HG03095 (cell line): Measurements from ENCODE around the gene GPR52.
"Not testable (repeated sequence)": the region's sequence is repeated elsewhere in the genome, so short reads cannot be mapped to it uniquely, and the experiment has no call there.

Source experiments
- ATAC-seq: cut with Tn5 transposase; IDR thresholded peaks from one replicate; pipeline ENCODE4 v1.9.1; 2021; ENCODE audit warnings: moderate library complexity; ENCODE audit not compliant: unreplicated experiment

Gene GPR52

GRCh38 chr1:174447866-174448530 is at the start of gene GPR52:
GPR52 (plus strand) TSS chr1:174447964; CDS start chr1:174448112, 148 bp downstream.
- no peak for ATAC-seq

GRCh38 chr1:174398246-174398645 is 49.5 kb upstream of the GPR52 start:
- no peak for ATAC-seq

GRCh38 chr1:174399211-174399610 is 48.6 kb upstream of the GPR52 start:
- ATAC-seq = no peak

GRCh38 chr1:174401075-174401474 is 46.7 kb upstream of the GPR52 start:
- ATAC-seq = no peak

DNA sequence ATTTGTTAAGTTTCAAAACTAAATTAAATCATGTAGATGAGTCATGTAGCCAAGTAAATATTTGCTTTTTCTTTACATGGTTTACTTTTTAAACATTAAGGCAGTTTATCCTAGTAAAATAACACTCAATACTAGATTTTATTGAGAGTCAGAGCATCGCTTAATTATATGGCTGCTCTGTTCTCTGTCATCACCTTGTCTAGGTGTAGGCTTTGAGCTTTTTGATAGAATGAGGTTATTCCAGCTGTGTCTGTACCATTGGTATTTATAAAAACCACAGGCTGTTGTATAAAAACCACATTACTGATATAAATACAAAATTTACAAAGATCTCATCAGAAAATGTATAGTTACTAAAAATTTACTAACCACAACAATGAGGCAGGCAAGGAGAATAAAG is 42.5 kb upstream of the GPR52 start:
- no peak for ATAC-seq

- ATAC-seq = no peak
Measured at GRCh38 chr1:174406421-174406820, 41.3 kb upstream of the GPR52 start.

DNA sequence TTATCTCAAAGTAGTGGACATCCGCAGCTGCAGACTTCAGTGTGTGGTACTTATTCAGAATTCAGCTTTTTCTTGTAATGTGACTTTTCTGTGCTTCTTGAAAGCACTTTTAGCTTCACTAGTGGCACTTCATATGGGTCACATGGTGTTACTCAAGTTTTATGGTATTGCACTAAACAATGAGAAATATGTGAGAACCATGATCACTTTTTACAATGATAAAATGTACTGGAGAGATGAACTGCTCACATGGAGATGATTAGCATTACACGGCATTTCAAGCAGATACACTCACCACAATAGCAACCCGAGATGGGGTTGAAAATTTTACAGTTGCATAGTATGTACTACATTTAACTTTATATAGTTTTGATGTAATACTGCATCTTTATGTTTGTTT is 40.1 kb upstream of the GPR52 start:
- ATAC-seq = no peak

DNA sequence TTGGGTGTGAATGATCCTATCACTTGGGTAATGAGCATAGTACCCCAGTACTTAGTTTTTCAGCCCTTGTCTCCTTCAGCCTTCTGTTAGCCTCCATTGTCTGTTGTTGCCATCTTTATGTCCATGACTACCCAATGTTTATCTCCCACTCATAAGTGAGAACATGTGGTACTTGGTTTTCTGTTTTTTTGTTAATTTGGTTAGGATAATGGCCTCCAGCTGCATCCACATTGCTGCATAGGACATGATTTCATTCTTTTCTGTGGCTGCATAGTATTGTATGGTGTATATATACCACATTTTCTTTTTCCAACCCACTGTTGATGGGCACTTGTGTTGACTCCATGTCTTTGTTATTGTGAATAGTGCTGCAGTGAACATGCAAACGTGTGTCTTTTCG is 39.6 kb upstream of the GPR52 start:
- ATAC-seq = no peak

GRCh38 chr1:174409801-174410200 is 38.0 kb upstream of the GPR52 start:
- ATAC-seq = not testable (repeated sequence)

DNA sequence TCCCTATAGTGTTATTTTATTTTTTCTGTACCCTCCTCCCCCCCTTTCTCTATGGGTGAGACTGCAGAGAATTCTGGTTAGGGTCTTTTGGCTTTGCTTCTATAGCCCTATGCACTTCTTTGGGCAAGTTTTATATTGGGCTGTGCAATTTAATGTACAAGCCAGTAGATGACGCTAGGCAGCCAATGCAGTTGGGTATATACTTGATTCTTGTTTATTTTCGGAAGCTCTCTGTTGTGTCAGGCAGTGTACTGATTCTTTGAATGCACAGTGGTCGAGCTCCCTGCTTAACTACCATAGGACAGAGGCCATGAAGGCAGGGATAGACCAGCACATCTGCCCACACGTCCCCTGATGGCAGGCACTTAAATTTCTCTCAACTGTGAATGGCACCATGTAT is 34.1 kb upstream of the GPR52 start:
- no peak for ATAC-seq

DNA sequence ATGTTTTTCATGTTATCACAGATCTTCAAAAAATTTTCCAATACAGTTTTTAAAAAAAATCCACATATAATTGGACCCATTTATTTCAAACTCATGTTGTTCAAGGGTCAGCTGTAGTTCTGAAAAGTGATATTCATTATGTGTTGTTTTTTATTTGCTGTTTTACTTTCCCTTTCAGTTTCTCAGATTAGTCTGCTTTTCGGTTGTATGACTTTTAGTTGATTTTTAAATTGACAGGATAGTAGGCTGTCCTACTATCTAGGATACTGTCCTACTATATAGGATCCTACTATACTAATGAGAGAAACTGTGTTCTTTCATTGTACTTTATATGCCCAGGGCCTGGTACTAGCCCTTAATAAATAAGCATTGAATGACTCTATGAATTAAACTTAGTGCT is 33.6 kb upstream of the GPR52 start:
- ATAC-seq = no peak

DNA sequence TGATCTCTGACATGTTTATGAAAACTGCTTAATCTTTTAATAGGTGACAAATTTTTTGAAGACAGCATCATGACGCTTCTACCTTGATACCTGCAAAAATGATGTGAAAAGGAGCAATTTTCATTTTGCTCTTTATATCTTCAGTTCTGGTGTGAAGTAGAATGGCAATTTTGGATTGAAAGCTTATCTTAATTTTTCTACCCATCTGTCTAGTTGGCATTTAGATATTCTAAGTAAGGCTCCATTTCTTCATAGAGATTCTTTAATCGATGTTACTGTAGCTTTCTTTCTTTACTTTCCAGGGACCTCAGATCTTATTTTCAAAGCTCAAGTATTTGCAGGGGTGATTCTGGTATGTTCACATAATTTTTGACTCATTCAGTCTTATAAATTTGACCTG is 32.3 kb upstream of the GPR52 start:
- ATAC-seq = no peak

DNA sequence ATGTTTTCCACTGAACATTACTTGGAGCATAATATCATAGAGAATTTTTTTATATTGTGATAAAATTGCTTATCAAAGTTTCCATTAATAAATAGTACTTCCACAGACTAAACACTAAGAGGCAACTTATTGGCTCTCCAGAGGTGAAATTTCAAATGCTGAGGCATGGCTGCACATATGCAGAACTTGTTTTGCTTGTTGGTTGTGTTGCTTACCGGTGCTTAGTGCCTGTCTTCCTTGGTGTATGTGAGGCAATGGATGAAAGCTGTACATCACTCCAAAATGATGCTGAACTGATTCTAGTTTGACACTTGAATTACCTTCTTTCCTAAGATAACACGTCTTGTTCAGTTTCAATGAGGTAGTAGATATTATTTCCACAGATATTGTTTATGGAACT is 29.8 kb upstream of the GPR52 start:
- ATAC-seq = no peak

DNA sequence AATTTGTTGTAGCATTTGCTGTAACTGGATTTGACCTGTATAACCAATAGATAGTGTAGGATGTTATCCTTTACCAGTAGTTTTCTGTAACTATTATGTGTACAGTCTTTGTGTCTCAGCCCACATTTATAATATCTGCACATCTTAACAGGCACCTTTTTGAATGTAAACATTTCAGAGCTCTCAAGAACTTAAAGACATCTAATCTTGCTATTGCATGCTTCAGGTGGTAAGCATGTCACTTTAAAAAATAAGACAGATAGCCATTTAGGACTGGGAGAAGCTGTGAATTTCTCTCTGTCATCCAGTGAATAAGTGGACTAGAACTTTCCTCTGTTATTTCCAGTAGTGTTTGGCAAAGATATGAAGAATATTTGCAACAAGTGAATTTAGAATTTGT is 22.6 kb upstream of the GPR52 start:
- no peak for ATAC-seq

DNA sequence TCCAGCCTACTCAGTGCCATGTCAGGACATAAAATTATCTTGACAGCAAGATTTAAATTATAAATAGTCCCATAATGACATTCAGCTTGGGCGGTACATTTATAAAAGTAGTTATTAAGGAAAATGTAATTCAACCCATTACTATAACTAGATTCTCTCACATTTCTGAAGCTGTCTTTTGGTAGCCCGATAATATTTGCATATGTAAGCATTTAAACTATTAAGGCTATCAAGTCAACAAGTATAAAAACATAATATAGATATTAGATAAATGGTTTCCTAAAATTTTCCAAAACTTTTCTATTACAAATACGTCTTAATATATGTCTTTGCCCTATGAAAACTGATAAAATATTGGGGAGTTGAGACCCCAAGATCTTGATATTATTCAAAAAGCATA is 21.6 kb upstream of the GPR52 start:
- ATAC-seq = no peak

GRCh38 chr1:174428033-174428432 is 19.7 kb upstream of the GPR52 start:
- ATAC-seq = no peak

GRCh38 chr1:174428739-174429138 is 19.0 kb upstream of the GPR52 start:
- ATAC-seq = no peak

DNA sequence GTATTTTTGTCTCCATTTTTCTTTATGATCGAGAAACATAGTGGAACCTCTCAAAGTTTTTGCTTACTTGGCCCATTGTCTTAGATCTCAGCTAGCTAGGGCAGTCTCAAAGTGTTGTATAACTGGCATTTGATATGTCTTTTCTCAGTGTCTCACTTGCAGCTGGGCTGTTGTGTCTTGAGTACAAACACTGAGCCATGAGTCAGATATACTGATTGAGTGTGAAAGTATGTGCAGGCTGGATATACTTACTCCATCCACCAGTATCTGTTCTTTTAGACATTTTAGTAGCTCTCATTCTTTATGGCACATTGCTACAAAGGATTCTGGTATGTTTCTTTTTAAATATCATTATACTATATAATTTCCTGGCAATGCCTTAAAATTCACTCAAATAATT is 14.3 kb upstream of the GPR52 start:
- no peak for ATAC-seq

GRCh38 chr1:174445351-174445750 is 2.4 kb upstream of the GPR52 start:
- ATAC-seq = no peak

GRCh38 chr1:174445817-174446216 is 1.9 kb upstream of the GPR52 start:
- ATAC-seq = no peak

GRCh38 chr1:174448531-174448883 is 743 bp downstream of the GPR52 start:
- ATAC-seq = no peak

DNA sequence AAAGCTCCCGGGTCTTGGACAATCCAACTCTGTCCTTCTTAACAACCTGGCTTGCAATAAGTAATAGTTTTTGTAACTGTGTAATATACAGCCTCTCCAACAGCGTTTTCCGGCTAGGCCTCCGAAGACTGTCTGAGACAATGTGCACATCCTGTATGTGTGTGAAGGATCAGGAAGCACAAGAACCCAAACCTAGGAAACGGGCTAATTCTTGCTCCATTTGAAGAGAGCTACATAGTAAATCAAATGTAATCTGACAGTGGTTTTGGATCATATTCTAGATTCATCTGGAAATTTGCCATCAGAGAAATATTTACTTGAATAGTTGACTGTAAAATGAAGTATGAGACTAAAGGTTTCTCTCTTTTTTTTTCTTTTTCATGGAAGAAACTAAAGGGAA is 1.2 kb downstream of the GPR52 start:
- no peak for ATAC-seq

DNA sequence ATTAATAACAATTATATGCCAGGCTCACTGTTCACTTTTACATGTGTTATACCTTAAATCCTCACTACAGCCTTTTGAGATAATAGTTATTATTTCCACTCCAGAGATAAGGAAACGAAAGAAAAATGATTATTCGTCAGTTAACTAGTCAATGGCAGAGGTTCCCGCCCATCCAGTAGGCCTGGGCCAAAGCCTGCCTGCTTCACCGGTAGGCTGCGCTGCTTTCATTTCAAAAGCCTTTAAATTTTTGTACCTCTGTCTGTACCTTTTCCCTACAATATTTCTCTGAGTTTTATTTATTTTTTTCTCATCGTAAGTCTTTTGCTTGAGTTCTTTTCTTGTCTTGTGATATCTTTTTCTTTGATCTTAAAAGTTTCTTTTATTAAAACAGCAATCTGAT is 3.6 kb downstream of the GPR52 start:
- no peak for ATAC-seq

DNA sequence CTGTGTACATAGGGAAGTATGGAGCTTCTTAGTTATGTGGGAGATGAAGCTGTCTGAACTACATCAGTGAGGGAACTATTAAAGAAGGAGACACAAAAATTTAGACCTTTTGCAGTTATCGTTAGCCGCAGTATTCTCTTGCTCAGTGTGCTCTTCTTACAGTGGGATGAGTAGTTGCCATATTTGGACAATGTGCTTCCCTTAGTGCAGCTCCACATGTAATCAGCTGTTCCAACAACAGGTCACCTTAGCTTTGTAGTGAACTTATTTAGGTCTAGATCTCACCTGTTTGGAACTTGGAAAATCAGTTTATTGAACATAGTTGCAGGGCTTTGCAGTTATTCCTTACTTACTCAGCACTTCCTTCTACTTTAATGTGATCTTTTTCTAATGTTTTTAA is 18.1 kb downstream of the GPR52 start:
- no peak for ATAC-seq
